GM23338 (cell line): ENCODE measurements around the gene ZFR2. TPM values are rescaled to one million over a fixed set of nuclear protein-coding genes. Genes with fewer than 3 reads are reported as not detected.

ENCODE experiments used
- polyA plus RNA-seq: library from polyadenylated mRNA; unstranded; fragments of >200 nt; fragmentation: Nextera tagmentation; extraction: Ambion mirVana; gene quantifications from 2 replicates; pipeline ENCODE4 v1.2.1, GENCODE V29; 2016
- small RNA-seq: library from RNA; depleted of rRNA; stranded (forward); fragments of <200 nt; gene quantifications from one replicate; pipeline ENCODE3, GENCODE V24; 2014; ENCODE audit warnings: low replicate concordance
- total RNA-seq: library from RNA; depleted of rRNA; stranded (reverse); fragments of >200 nt; shearing (Covaris generic); gene quantifications from 2 replicates; pipeline ENCODE4 v1.2.3, GENCODE V29; 2014; rRNA removed

The ZFR2 gene
- total and polyA plus RNA-seq, 2 experiments from 2014 or later, result 15.8 to 31.3 TPM

Small RNA genes lying within 50 kb of the gene (small RNA-seq; reads per million reads assigned to genes)
- not detected for gene AC005777.1

Other genes with a start within 250 kb of the ZFR2 start
- gene CACTIN, start 242.2 kb downstream of the ZFR2 start, total RNA-seq, result 47.4 and 47.7 TPM in 2 replicates
- 14.3 and 16.9 TPM in 2 replicates for gene CACTIN, start 242.2 kb downstream of the ZFR2 start, polyA plus RNA-seq
- gene PIP5K1C, start 168.6 kb downstream of the ZFR2 start, total RNA-seq, result 35.2 and 46.7 TPM in 2 replicates
- 11.8 and 13.5 TPM in 2 replicates for gene PIP5K1C, start 168.6 kb downstream of the ZFR2 start, polyA plus RNA-seq
- gene TJP3, start 160.7 kb downstream of the ZFR2 start, total RNA-seq, result 19.8 and 23.9 TPM in 2 replicates
- gene TJP3, start 160.7 kb downstream of the ZFR2 start, polyA plus RNA-seq, result 14.1 and 18.2 TPM in 2 replicates
- 31.8 and 56.1 TPM in 2 replicates for gene APBA3, start 107.3 kb downstream of the ZFR2 start, total RNA-seq
- 16.6 and 17.2 TPM in 2 replicates for gene APBA3, start 107.3 kb downstream of the ZFR2 start, polyA plus RNA-seq
- gene MRPL54, start 106.4 kb downstream of the ZFR2 start, total RNA-seq, result 29.7 and 47.3 TPM in 2 replicates
- 89.9 and 93.1 TPM in 2 replicates for gene MRPL54, start 106.4 kb downstream of the ZFR2 start, polyA plus RNA-seq
- gene RAX2, start 96.8 kb downstream of the ZFR2 start, total RNA-seq, result not detected in 2 replicates
- 0.13 TPM in 1 of 2 replicates, not detected in the other for gene RAX2, start 96.8 kb downstream of the ZFR2 start, polyA plus RNA-seq
- 21.4 and 30.3 TPM in 2 replicates for gene MATK, start 82.7 kb downstream of the ZFR2 start, total RNA-seq
- gene MATK, start 82.7 kb downstream of the ZFR2 start, polyA plus RNA-seq, result 13.4 and 14.1 TPM in 2 replicates
- gene ATCAY, start 11.6 kb upstream of the ZFR2 start, total RNA-seq, result 36.4 and 45.7 TPM in 2 replicates
- gene ATCAY, start 11.6 kb upstream of the ZFR2 start, polyA plus RNA-seq, result 16.9 and 22.8 TPM in 2 replicates
- 55.9 and 57.3 TPM in 2 replicates for gene NMRK2, start 64.0 kb upstream of the ZFR2 start, total RNA-seq
- 65.3 and 69.3 TPM in 2 replicates for gene NMRK2, start 64.0 kb upstream of the ZFR2 start, polyA plus RNA-seq
- 95.6 and 105 TPM in 2 replicates for gene DAPK3, start 102.1 kb upstream of the ZFR2 start, total RNA-seq
- gene DAPK3, start 102.1 kb upstream of the ZFR2 start, polyA plus RNA-seq, result 30.7 and 32.1 TPM in 2 replicates
- 2,892 and 2,987 TPM in 2 replicates for gene EEF2, start 116.4 kb upstream of the ZFR2 start, total RNA-seq
- gene EEF2, start 116.4 kb upstream of the ZFR2 start, polyA plus RNA-seq, result 772 and 1,028 TPM in 2 replicates
- 34.1 and 48.4 TPM in 2 replicates for gene PIAS4, start 138.7 kb upstream of the ZFR2 start, total RNA-seq
- 17.0 and 20.0 TPM in 2 replicates for gene PIAS4, start 138.7 kb upstream of the ZFR2 start, polyA plus RNA-seq
- gene ZBTB7A, start 197.9 kb upstream of the ZFR2 start, total RNA-seq, result 28.5 and 35.0 TPM in 2 replicates
- 9.5 and 11.1 TPM in 2 replicates for gene ZBTB7A, start 197.9 kb upstream of the ZFR2 start, polyA plus RNA-seq